GM15510 (cell line): ENCODE results near the gene NDUFB4.

Experiments used
- POLR2A ChIP-seq: IDR thresholded peaks from 3 replicates; pipeline ENCODE4 v1.6.1; 2011; ENCODE audit warnings: borderline replicate concordance; ENCODE audit not compliant: insufficient read length; ENCODE audit errors: extremely low read depth

Gene NDUFB4

GRCh38 chr3:120615847-120616609 lies 19.9 kb downstream of the NDUFB4 start:
- TF ChIP-seq POLR2A = no peak

DNA sequence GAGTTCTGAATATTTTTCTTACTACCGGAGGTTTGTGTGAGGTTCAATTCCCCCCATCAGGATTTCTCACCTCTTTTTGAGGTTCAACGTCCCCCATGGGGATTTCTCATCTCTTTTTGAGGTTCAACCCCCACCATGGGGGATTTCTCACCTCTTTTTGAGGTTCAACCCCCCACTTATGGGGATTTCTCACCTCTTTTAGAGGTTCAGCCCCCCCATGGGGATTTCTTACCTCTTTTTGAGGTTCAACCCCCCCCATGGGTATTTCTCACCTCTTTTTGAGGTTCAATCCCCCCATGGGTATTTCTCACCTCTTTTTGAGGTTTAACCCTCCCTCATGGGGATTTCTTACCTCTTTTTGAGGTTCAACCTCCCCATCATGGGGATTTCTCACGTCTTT lies 26.3 kb downstream of the NDUFB4 start:
- no peak for TF ChIP-seq POLR2A

GRCh38 chr3:120622870-120623726 lies 27.0 kb downstream of the NDUFB4 start:
- TF ChIP-seq POLR2A = no peak

DNA sequence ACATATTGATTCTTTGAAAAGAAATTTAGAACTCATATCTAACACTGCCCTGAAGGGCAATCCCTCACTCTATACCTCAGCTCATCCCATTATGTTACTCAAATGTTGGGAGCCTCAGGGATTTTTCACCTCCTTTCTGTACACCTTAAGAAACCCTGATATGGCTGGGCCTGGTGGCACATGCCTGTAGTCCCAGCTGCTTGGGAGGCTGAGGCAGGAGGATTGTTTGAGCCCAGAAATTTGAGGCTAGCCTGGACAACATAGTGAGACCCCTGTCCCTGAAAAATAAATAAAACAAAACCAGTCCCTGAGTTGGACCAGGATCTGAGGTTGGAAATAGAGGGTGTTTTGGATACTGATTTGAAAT lies 27.6 kb downstream of the NDUFB4 start:
- TF ChIP-seq POLR2A = no peak

GRCh38 chr3:120625159-120625586 lies 29.0 kb downstream of the NDUFB4 start:
- no peak for TF ChIP-seq POLR2A

DNA sequence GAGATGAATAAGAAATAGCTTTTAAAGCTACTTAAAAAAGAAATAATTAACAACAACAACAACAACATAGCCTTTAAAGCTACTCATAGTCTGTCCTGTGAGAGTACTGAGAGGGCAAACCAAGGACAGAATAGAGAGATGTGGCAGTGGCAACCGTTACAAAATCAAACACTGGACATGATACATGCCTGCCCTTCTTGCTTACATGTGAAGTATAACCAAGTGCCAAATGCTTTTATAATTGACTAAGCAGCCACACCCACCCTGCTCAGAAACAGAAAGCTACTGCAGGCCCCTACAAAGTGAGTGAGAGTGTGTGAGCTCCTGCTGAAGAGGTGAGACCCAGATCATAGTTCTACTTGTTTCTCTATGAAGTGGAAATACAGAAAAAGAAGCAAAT lies 38.4 kb downstream of the NDUFB4 start:
- TF ChIP-seq POLR2A = no peak

DNA sequence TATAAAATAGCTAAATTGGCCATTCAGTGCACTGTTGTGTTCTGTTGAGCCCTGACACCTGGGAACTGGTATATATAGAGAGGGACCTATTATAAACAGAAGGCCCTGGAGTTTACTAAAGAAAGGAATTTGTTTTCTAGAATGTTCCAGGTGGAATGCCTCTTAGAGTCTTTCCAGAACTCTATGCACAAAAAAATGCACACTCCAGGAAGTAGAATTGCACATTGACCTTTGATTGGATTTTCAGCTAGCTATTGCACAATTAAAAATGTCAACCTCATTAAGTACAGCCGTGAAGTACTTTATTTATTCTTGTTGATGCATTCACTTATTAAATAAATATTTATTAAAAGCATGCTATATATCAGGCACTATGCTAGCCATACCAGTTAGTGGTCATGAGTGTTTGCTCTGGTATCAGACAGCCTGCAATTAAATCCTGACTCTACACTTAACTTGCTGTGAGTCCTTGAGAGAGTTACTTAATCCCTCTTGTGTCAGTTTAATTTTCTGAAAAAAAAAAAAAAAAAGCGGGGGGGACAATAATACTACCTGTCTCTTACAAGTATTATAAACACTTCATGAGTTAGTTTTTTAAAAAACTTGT lies 40.8 kb downstream of the NDUFB4 start:
- TF ChIP-seq POLR2A = no peak

DNA sequence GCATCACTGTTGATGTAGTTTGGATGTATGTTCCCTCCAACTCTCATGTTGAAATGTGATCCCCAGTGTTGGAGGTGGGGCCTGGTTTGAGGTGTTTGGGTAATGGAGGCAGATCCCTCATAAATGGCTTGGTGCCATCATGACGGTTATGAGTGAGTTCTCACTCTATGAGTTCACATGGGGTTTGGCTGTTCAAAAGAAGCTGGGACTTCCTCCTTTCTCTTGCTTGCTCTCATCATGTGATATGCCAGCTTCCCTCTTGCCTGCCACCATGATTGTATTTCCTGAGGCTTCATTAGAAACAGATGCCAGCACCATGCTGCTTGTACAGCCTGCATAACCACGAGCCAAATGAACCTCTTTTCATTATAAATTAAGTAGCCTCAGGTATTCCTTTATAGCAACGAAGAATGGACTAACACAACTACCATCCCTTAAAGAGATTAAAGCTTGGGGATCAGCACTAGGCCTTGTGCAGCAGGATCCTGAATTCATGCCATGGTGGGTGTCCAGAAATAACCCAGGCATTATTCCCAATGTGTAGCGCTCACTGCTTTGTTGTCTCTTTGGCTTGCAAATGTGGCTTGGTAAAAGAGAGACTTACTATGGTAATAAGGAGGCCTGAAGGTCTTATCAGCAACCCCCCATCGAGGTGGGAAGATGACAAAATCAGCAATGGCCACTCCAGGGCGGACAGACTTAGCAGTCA lies 41.9 kb downstream of the NDUFB4 start:
- TF ChIP-seq POLR2A = no peak

GRCh38 chr3:120640231-120640630 lies 44.1 kb downstream of the NDUFB4 start:
- TF ChIP-seq POLR2A = no peak

- no peak for TF ChIP-seq POLR2A
These were observed 45.6 kb downstream of the NDUFB4 start for GRCh38 chr3:120641696-120642246.

GRCh38 chr3:120642368-120642948 lies 46.3 kb downstream of the NDUFB4 start:
- no peak for TF ChIP-seq POLR2A

GRCh38 chr3:120645083-120645845 lies 49.1 kb downstream of the NDUFB4 start:
- TF ChIP-seq POLR2A = no peak

GRCh38 chr3:120646771-120647432 lies 50.8 kb downstream of the NDUFB4 start:
- TF ChIP-seq POLR2A = no peak
